OCI-LY7 (cell line): ENCODE measurements around the gene GPC2. TPM values are rescaled to one million over a fixed set of nuclear protein-coding genes. Genes with fewer than 3 reads are reported as not detected.

ENCODE experiments used
- BruUV-seq: library from RNA; stranded (reverse); fragments of 400-500 nt; replicated peaks from 2 replicates; lab custom pipeline; 2021; lab: Mats Ljungman, UMichigan
- CTCF ChIA-PET: fragments of 300-600 bp; sonication (Branson Sonifier 250); formaldehyde crosslinking; loops from one replicate; lab custom pipeline; 2022; ENCODE audit warnings: antibody characterized with exemption; ENCODE audit not compliant: unreplicated experiment; lab: Charles Lee
- POLR2A ChIA-PET: fragments of 300-600 bp; sonication (Branson Sonifier 250); formaldehyde crosslinking; loops from one replicate; lab custom pipeline; 2022; ENCODE audit warnings: antibody characterized with exemption; lab: Charles Lee
- DNase-seq: peaks from one replicate; pipeline ENCODE4 v3.0.0-alpha.2; 2015; ENCODE audit warnings: low spot score
- H2AFZ ChIP-seq: fragments of 200-600 bp; sonication (generic), shearing (Covaris generic); 2 replicates; pipeline ENCODE4 v1.6.1; 2014; ENCODE audit warnings: mild to moderate bottlenecking, antibody characterized with exemption, low read length, moderate library complexity
- H3K27ac ChIP-seq: fragments of 200-600 bp; sonication (generic); 2 replicates; pipeline ENCODE4 v1.5.1; 2014; ENCODE audit warnings: mixed run types, low read depth, mild to moderate bottlenecking, moderate library complexity, low read length, inconsistent platforms; ENCODE audit not compliant: poor library complexity, severe bottlenecking
- H3K36me3 ChIP-seq: fragments of 200-600 bp; sonication (generic); 2 replicates; pipeline ENCODE4 v1.6.1; 2014; ENCODE audit warnings: mild to moderate bottlenecking, antibody characterized with exemption, low read length, moderate library complexity, mixed read lengths; ENCODE audit not compliant: insufficient read depth
- H3K4me1 ChIP-seq: fragments of 200-600 bp; sonication (generic); 2 replicates; pipeline ENCODE4 v1.5.1; 2014; ENCODE audit warnings: mild to moderate bottlenecking, low read length; ENCODE audit not compliant: insufficient read depth, poor library complexity, severe bottlenecking
- H3K4me2 ChIP-seq: fragments of 200-600 bp; sonication (generic); 2 replicates; pipeline ENCODE4 v1.6.1; 2014; ENCODE audit warnings: mild to moderate bottlenecking, low read length
- H3K4me3 ChIP-seq: fragments of 200-600 bp; sonication (generic); 2 replicates; pipeline ENCODE4 v1.5.1; 2014; ENCODE audit warnings: mild to moderate bottlenecking, low read depth, low read length; ENCODE audit not compliant: poor library complexity, severe bottlenecking
- H3K79me2 ChIP-seq: fragments of 200-600 bp; sonication (generic); 2 replicates; pipeline ENCODE4 v1.6.1; 2016; ENCODE audit warnings: low read depth, mild to moderate bottlenecking, low read length, moderate library complexity, mixed read lengths; ENCODE audit not compliant: insufficient read depth
- H3K9me2 ChIP-seq: fragments of 200-600 bp; sonication (generic); 2 replicates; pipeline ENCODE4 v1.6.1; 2016; ENCODE audit warnings: mild to moderate bottlenecking, low read length, mixed read lengths; ENCODE audit not compliant: insufficient read depth
- H3K9me3 ChIP-seq: fragments of 200-600 bp; sonication (generic); 2 replicates; pipeline ENCODE4 v1.6.1; 2014; ENCODE audit warnings: mild to moderate bottlenecking, mixed run types, low read length, mixed read lengths
- H4K20me1 ChIP-seq: fragments of 200-600 bp; sonication (generic); 2 replicates; pipeline ENCODE4 v1.6.1; 2014; ENCODE audit warnings: mild to moderate bottlenecking, antibody characterized with exemption, low read length, moderate library complexity, mixed read lengths; ENCODE audit not compliant: insufficient read depth
- EZH2phosphoT487 ChIP-seq: fragments of 200-600 bp; sonication (generic); IDR thresholded peaks from 2 replicates; pipeline ENCODE4 v1.6.1; 2018; ENCODE audit warnings: low read depth, borderline replicate concordance, mild to moderate bottlenecking, mixed run types, antibody characterized with exemption, low read length, moderate library complexity, mixed read lengths
- intact Hi-C: fragments of 100-400 bp; cut with micrococcal nuclease; formaldehyde crosslinking; loops from one replicate; pipeline ENCODE4 v1.10.0; 2022; ENCODE audit not compliant: unreplicated experiment
- total RNA-seq, 2 experiments: library from RNA; depleted of rRNA in 1 of 2; stranded (reverse); fragments of >200 nt in 1 of 2; shearing (Covaris generic) in 1 of 2; gene quantifications; 2 replicates each; pipeline ENCODE4 v1.2.3, GENCODE V29; 2014 to 2022
- TF ChIP-seq, protein P1 (sequence below): fragments of 200-600 bp; sonication (generic); conservative IDR thresholded peaks from 2 replicates; pipeline ENCODE4 v1.5.1; 2014; ENCODE audit warnings: mild to moderate bottlenecking, antibody characterized with exemption, low read length, moderate library complexity, mixed read lengths

Gene GPC2
- total RNA-seq, 2 experiments from 2014 or later = 20.2 to 23.2 TPM

DNA sequence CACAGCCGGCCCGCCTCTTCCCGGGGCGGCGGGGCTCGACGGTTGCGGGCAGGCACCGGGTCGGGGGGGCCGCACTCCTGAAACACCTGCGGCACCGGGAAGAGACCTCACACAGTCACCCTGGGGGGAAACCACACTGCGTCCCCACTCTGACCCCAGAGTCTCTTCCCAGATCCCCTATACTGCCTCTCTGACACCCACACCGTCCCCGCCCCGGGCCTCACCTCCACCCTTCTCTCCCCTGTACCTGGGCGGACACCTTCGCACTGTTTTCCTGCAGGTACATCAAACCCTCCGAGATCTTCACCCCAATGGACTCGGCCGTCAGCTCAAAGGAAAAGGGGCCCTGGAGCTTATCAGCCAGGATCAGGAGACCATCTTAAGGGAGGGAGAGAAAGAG is 5.3 kb downstream of the GPC2 start:
- no peaks in the 10 kb centered on the region for H3K9me2 ChIP-seq
- no peak overlapping the region for H2AFZ ChIP-seq
- H3K4me3 ChIP-seq = peak overlapping the region; percentile 57
- H3K9me3 ChIP-seq = no peaks in the 10 kb centered on the region
- peaks cover 6% of the 10 kb centered on the region; the same call in 1 of the 2 replicates for H3K79me2 ChIP-seq
- ChIA-PET CTCF (interaction anchor here (1.0 kb wide), 1 partner anchor 33 kb away, joined by 4 read pairs; no protein-coding TSS in a partner anchor), POLR2A (interaction anchor here (0.6 to 1.3 kb wide), 4 partner anchors 9 to 225 kb away, joined by 3 to 5 read pairs (median 4); no protein-coding TSS in a partner anchor)
- TF ChIP-seq, protein P1, sequence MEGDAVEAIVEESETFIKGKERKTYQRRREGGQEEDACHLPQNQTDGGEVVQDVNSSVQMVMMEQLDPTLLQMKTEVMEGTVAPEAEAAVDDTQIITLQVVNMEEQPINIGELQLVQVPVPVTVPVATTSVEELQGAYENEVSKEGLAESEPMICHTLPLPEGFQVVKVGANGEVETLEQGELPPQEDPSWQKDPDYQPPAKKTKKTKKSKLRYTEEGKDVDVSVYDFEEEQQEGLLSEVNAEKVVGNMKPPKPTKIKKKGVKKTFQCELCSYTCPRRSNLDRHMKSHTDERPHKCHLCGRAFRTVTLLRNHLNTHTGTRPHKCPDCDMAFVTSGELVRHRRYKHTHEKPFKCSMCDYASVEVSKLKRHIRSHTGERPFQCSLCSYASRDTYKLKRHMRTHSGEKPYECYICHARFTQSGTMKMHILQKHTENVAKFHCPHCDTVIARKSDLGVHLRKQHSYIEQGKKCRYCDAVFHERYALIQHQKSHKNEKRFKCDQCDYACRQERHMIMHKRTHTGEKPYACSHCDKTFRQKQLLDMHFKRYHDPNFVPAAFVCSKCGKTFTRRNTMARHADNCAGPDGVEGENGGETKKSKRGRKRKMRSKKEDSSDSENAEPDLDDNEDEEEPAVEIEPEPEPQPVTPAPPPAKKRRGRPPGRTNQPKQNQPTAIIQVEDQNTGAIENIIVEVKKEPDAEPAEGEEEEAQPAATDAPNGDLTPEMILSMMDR = no peak
- TF ChIP-seq EZH2phosphoT487 = no peak
- no peak overlapping the region for H3K27ac ChIP-seq
- no TSS peak for BruUV-seq
- intact Hi-C loops = no loop called here
- H3K4me2 ChIP-seq = peak overlapping the region; percentile 65
- H3K4me1 ChIP-seq = peaks cover 81% of the 10 kb centered on the region
- no peak for DNase-seq
- peaks cover 9% of the 10 kb centered on the region; the same call in 1 of the 2 replicates for H3K36me3 ChIP-seq
- no peaks in the 10 kb centered on the region for H4K20me1 ChIP-seq

GRCh38 chr7:100171087-100171681 is 6.0 kb downstream of the GPC2 start:
- CTCF ChIA-PET = interaction anchor here (1.0 kb wide), 1 partner anchor 33 kb away, joined by 4 read pairs; no protein-coding TSS in a partner anchor
- Histone ChIP-seq H3K9me3 (no peaks in the 10 kb centered on the region), H3K27ac (no peak overlapping the region), H3K4me3 (peak overlapping the region; percentile 57), H3K4me2 (peak overlapping the region; percentile 65), H4K20me1 (no peaks in the 10 kb centered on the region), H2AFZ (no peak overlapping the region), H3K79me2 (no peaks in the 10 kb centered on the region), H3K4me1 (peaks cover 78% of the 10 kb centered on the region), H3K36me3 (peaks cover 9% of the 10 kb centered on the region; the same call in 1 of the 2 replicates), H3K9me2 (no peaks in the 10 kb centered on the region)
- TF ChIP-seq EZH2phosphoT487 = no peak
- TF ChIP-seq, protein P1 = no peak
- DNase-seq = peak; percentile 38
- intact Hi-C loops = no loop called here
- POLR2A ChIA-PET = interaction anchor here (0.6 to 1.3 kb wide), 4 partner anchors 8 to 38 kb away, joined by 3 to 5 read pairs (median 4); partner anchors contain the start of gene LAMTOR4
- no TSS peak for BruUV-seq
